IMR-90 (cell line): Measurements from ENCODE around the gene SRSF12. TPM values are rescaled to one million over a fixed set of nuclear protein-coding genes. Genes with fewer than 3 reads are reported as not detected.
A peak's percentile ranks its signal among the peaks of the same experiment; 100 is the strongest.

Experiments
- ATAC-seq: fragments of 200-7000 bp; cut with Tn5 transposase; 2 replicates; pipeline ENCODE4 v1.9.1; 2020; ENCODE audit warnings: low read depth, mild to moderate bottlenecking, moderate library complexity
- BruUV-seq: library from RNA; stranded (reverse); fragments of 400-500 nt; replicated peaks from 2 replicates; lab custom pipeline; 2021; lab: Mats Ljungman, UMichigan
- CTCF ChIA-PET: fragments of 300-600 bp; formaldehyde crosslinking; extraction: SDS; loops from one replicate; lab custom pipeline; 2021; ENCODE audit warnings: antibody characterized with exemption; lab: Yijun Ruan, JAX
- POLR2A ChIA-PET: fragments of 300-600 bp; sonication (Branson Sonifier 250); formaldehyde crosslinking; loops from one replicate; lab custom pipeline; 2022; ENCODE audit warnings: antibody characterized with exemption; ENCODE audit not compliant: unreplicated experiment; lab: Charles Lee
- DNase-seq: peaks from one replicate; pipeline ENCODE4 v3.0.0; 2013
- H2AFZ ChIP-seq: replicated peaks from 2 replicates; pipeline ENCODE3; 2013; ENCODE audit warnings: low read length, mild to moderate bottlenecking; ENCODE audit not compliant: poor library complexity
- H2AK5ac ChIP-seq: 2 replicates; pipeline ENCODE4 v1.6.1; 2013; ENCODE audit warnings: low read depth, low read length, inconsistent platforms
- H2AK9ac ChIP-seq: replicated peaks from 2 replicates; pipeline ENCODE3; 2013; ENCODE audit warnings: mild to moderate bottlenecking, low read depth, low read length, moderate library complexity; ENCODE audit not compliant: poor library complexity
- H2BK120ac ChIP-seq: 2 replicates; pipeline ENCODE4 v1.6.1; 2013; ENCODE audit warnings: low read depth, low read length, inconsistent platforms
- H2BK15ac ChIP-seq: 3 replicates; pipeline ENCODE4 v1.6.1; 2013; ENCODE audit warnings: low read depth, low read length, inconsistent platforms
- H2BK20ac ChIP-seq: 2 replicates; pipeline ENCODE4 v1.6.1; 2013; ENCODE audit warnings: low read depth, mild to moderate bottlenecking, inconsistent platforms, low read length, moderate library complexity
- H2BK5ac ChIP-seq: 2 replicates; pipeline ENCODE4 v1.6.1; 2013; ENCODE audit warnings: mild to moderate bottlenecking, low read depth, low read length, inconsistent platforms; ENCODE audit not compliant: poor library complexity, severe bottlenecking
- H3K14ac ChIP-seq: replicated peaks from 2 replicates; pipeline ENCODE4 v1.6.1; 2013; ENCODE audit warnings: low read depth, low read length, inconsistent platforms
- H3K18ac ChIP-seq: 2 replicates; pipeline ENCODE4 v1.6.1; 2013; ENCODE audit warnings: low read depth, low read length, control low read depth
- H3K23ac ChIP-seq: 2 replicates; pipeline ENCODE4 v1.6.1; 2013; ENCODE audit warnings: low read depth, low read length, inconsistent platforms
- H3K27ac ChIP-seq: 2 replicates; pipeline ENCODE4 v1.5.1; 2013; ENCODE audit warnings: mild to moderate bottlenecking, control low read depth, low read length; ENCODE audit not compliant: insufficient read depth
- H3K27me3 ChIP-seq: 2 replicates; pipeline ENCODE4 v1.6.1; 2013; ENCODE audit warnings: low read length; ENCODE audit not compliant: control insufficient read depth, insufficient read depth
- H3K36me3 ChIP-seq: 2 replicates; pipeline ENCODE4 v1.6.1; 2013; ENCODE audit warnings: low read length, mixed read lengths; ENCODE audit not compliant: control insufficient read depth, insufficient read depth
- H3K4ac ChIP-seq: 2 replicates; pipeline ENCODE4 v1.6.1; 2013; ENCODE audit warnings: low read depth, low read length, inconsistent platforms
- H3K4me1 ChIP-seq: 2 replicates; pipeline ENCODE4 v1.6.1; 2013; ENCODE audit warnings: low read length, mixed read lengths; ENCODE audit not compliant: control insufficient read depth, insufficient read depth
- H3K4me2 ChIP-seq: 2 replicates; pipeline ENCODE4 v1.6.1; 2013; ENCODE audit warnings: low read depth, mild to moderate bottlenecking, control low read depth, low read length, moderate library complexity
- H3K4me3 ChIP-seq: 2 replicates; pipeline ENCODE4 v1.5.1; 2013; ENCODE audit warnings: low read depth, mild to moderate bottlenecking, control low read depth, low read length, moderate library complexity; ENCODE audit not compliant: insufficient read depth
- H3K56ac ChIP-seq: 2 replicates; pipeline ENCODE4 v1.6.1; 2013; ENCODE audit warnings: low read length, inconsistent platforms; ENCODE audit not compliant: insufficient read depth; ENCODE audit errors: extremely low read depth
- H3K79me1 ChIP-seq, 2 experiments: 2 replicates each; pipeline ENCODE4 v1.6.1; 2013; ENCODE audit warnings: low read length in 2 of 2, inconsistent platforms in 1 of 2, low read depth in 1 of 2
- H3K9ac ChIP-seq: 2 replicates; pipeline ENCODE4 v1.6.1; 2013; ENCODE audit warnings: low read depth, low read length, control low read depth
- H3K9me1 ChIP-seq: 2 replicates; pipeline ENCODE4 v1.6.1; 2013; ENCODE audit warnings: low read length, inconsistent platforms; ENCODE audit not compliant: insufficient read depth
- H3K9me3 ChIP-seq: 2 replicates; pipeline ENCODE4 v1.6.1; 2013; ENCODE audit warnings: low read length; ENCODE audit not compliant: control insufficient read depth, insufficient read depth
- H4K20me1 ChIP-seq: 2 replicates; pipeline ENCODE4 v1.6.1; 2013; ENCODE audit warnings: low read length, inconsistent platforms; ENCODE audit not compliant: insufficient read depth
- H4K5ac ChIP-seq: 2 replicates; pipeline ENCODE4 v1.6.1; 2013; ENCODE audit warnings: mild to moderate bottlenecking, low read depth, low read length, control low read depth
- H4K8ac ChIP-seq, 2 experiments: 2 replicates each; pipeline ENCODE4 v1.6.1; 2013; ENCODE audit warnings: low read depth in 2 of 2, low read length in 2 of 2, control low read depth in 1 of 2, inconsistent platforms in 1 of 2
- H4K91ac ChIP-seq: 2 replicates; pipeline ENCODE4 v1.6.1; 2013; ENCODE audit warnings: low read depth, low read length, inconsistent platforms; ENCODE audit not compliant: insufficient read depth
- CTCF ChIP-seq: conservative IDR thresholded peaks from 2 replicates; pipeline ENCODE4 v1.5.1; 2012; ENCODE audit warnings: mild to moderate bottlenecking, low read depth, low read length, improper control_type of control experiment
- FOS ChIP-seq: fragments of 150-350 bp; IDR thresholded peaks from 2 replicates; pipeline ENCODE4 v1.6.1; 2016; ENCODE audit warnings: low read depth, low read length
- RFX5 ChIP-seq: IDR thresholded peaks from 2 replicates; pipeline ENCODE4 v1.8.0; 2012; ENCODE audit warnings: low read depth, mild to moderate bottlenecking, low read length, moderate library complexity
- WGBS, 2 experiments: methylation state at CpG; one replicate each; pipeline versions ENCODE4 v1.1.5 to v1.1.7; 2013; ENCODE audit warnings: missing lambda C conversion rate in 2 of 2; ENCODE audit not compliant: insufficient read length in 1 of 2; ENCODE audit errors: extremely low coverage in 2 of 2; 5-methylcytosine and 5-hydroxymethylcytosine counted together
- dilution Hi-C: fragments of 300-500 bp; cut with HindIII; formaldehyde crosslinking; loops from one replicate; pipeline ENCODE4 v1.14.3; 2018; ENCODE audit warnings: low sequenced_read_pairs; ENCODE audit not compliant: unreplicated experiment
- in situ Hi-C: fragments of 300-500 bp; cut with MboI; formaldehyde crosslinking; loops from 3 replicates; pipeline ENCODE4 v1.14.3; 2019; ENCODE audit warnings: low sequenced_read_pairs, inconsistent platforms, mixed read lengths
- intact Hi-C: fragments of 100-400 bp; cut with micrococcal nuclease; formaldehyde crosslinking; loops from 2 replicates; pipeline ENCODE4 v1.10.0; 2022
- polyA plus RNA-seq, 3 experiments: library from polyadenylated mRNA; depleted of rRNA; stranded (reverse); fragments of >200 nt; gene quantifications; 2 replicates each; pipeline ENCODE4 v1.2.3, GENCODE V29; 2012; ENCODE audit warnings: low replicate concordance in 1 of 3
- total RNA-seq: library from RNA; depleted of rRNA; stranded (reverse); fragments of >200 nt; gene quantifications from 2 replicates; pipeline ENCODE4 v1.2.3, GENCODE V29; 2012

The SRSF12 gene
- total and polyA plus RNA-seq, 2 of the 4 experiments (the other 2 are of a cell fraction) = 0.21 to 0.36 TPM

GRCh38 chr6:89120371-89120770 lies 2.5 kb upstream of the SRSF12 start:
- H3K79me1 ChIP-seq = no peaks in the 10 kb centered on the region
- H4K5ac ChIP-seq = no peak overlapping the region
- dilution Hi-C loops = no loop called here
- in situ Hi-C loops = loop anchor here (10.0 kb wide), 1 partner anchor 124 kb away; no protein-coding TSS in a partner anchor
- no peak overlapping the region for H4K8ac ChIP-seq
- no CpG with 5 or more reads among the region's 4 CpGs for WGBS, 2 experiments
- H4K20me1 ChIP-seq = no peaks in the 10 kb centered on the region
- H3K9me1 ChIP-seq = no peaks in the 10 kb centered on the region
- H3K4me2 ChIP-seq = no peak overlapping the region
- intact Hi-C loops = no loop called here
- H2BK120ac ChIP-seq = no peak overlapping the region
- no peak overlapping the region for H2AK9ac ChIP-seq
- no peak for TF ChIP-seq RFX5
- TF ChIP-seq CTCF = no peak
- 0 out of 2 replicates have a peak, but pooled peaks have one; percentile 27 for TF ChIP-seq FOS
- H2BK5ac ChIP-seq = no peak overlapping the region
- BruUV-seq = no TSS peak
- H3K18ac ChIP-seq = no peak overlapping the region
- peaks cover 11% of the 10 kb centered on the region for H3K27me3 ChIP-seq
- no peak overlapping the region for H3K27ac ChIP-seq
- H3K4me1 ChIP-seq = no peaks in the 10 kb centered on the region
- CTCF ChIA-PET = interaction anchor here (0.9 kb wide), 1 partner anchor 248 kb away, joined by 6 read pairs; no protein-coding TSS in a partner anchor
- H3K4ac ChIP-seq = no peak overlapping the region
- no peak overlapping the region for H2BK15ac ChIP-seq
- DNase-seq (peak; percentile 41), ATAC-seq (no peak)
- no peak overlapping the region for H3K9ac ChIP-seq
- H2BK20ac ChIP-seq = no peak overlapping the region
- H3K9me3 ChIP-seq = no peaks in the 10 kb centered on the region
- POLR2A ChIA-PET = no interaction called here
- no peaks in the 10 kb centered on the region for H3K36me3 ChIP-seq
- H2AFZ ChIP-seq = no peak overlapping the region
- no peak overlapping the region for H3K14ac ChIP-seq
- H3K4me3 ChIP-seq = no peak overlapping the region
- H4K91ac ChIP-seq = no peak overlapping the region
- no peak overlapping the region for H2AK5ac ChIP-seq
- H3K56ac ChIP-seq = no peak overlapping the region
- H3K23ac ChIP-seq = no peak overlapping the region
